Measurements from ENCODE around the gene KRT3.
"Not testable (repeated sequence)": the region's sequence is repeated elsewhere in the genome, so short reads cannot be mapped to it uniquely, and the experiment has no call there.

KRT3 gene

GRCh38 chr12:52760623-52761022 lies 35.3 kb downstream of the KRT3 start:
- DNase-seq (ENCODE audit: low read depth), result no peak

DNA sequence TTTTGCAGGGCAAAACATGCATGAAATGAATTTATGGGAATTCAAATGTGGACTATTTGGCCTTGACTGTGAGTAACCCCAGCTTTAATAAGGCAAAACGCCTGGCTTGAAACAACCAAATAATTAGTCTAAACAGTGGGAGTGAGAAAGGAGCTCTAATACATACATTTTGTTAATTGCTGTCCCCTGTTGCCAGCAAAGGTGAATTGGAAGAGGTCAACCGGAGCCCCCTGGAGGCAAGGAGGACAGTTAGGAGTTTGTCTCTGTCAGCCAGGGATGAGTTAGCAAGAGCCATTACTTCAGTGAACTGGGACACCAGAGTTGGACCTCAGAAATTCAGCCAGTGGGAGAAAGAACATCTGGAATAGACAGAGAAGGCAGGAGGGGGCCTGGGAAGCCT lies 36.2 kb downstream of the KRT3 start:
- no peak for DNase-seq (ENCODE audit: low read depth)

DNA sequence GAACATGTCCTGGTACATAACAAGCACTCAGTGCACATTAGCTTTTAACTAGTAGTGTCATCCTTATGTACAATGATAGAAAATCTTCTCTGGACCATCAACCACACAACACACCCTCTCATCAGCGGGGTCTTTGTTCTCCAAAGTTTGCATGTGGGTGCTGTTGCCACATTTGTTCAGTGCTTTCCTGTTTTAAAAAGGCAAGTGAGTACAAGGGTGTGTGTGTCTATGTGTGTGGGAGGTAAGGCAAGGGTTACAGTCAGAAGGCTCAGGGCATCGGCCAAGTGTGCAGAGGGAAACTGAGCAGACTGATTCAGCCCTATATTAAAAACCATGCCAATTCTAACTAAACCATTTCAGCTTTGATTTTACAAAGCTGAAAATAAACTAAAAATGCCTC lies 36.7 kb downstream of the KRT3 start:
- no peak for DNase-seq (ENCODE audit: low read depth)

DNA sequence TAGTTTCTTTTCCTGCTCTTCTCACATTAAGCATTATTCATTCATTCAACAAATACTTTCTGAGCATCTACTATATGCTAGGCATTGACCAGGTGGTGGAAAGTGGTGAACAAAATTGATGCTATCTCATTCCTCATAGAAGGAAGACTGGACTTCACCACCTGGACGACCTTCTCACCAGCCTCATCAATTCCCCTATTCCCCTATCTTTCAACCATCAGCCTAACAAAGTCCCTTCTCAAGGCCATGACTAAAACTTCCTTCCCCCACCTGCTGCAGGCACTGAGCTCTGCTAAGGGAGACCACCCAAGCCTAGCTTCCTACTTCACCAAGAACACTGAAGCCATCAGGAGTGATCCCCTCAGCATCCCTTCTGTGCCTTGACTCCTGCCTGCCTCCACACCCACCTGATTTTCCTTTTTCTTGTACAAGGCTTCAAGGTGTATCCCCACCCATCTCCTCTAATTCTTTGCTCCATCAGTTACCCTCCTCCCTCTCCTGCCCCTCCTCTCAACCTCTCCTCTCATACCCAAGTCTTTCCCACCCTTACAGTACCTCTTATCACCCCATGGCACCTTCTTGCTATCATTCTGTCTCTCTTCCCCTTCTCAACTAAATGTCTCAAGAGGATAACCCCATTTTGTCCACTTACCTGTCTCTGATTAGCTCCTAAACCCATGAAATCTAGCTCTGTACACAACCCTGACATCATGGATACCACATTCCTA lies 38.3 kb downstream of the KRT3 start:
- DNase-seq (ENCODE audit: low read depth), result no peak

- no peak for DNase-seq (ENCODE audit: low read depth)
Observed at GRCh38 chr12:52756281-52756960, 39.5 kb downstream of the KRT3 start.

GRCh38 chr12:52755533-52755932 lies 40.4 kb downstream of the KRT3 start:
- DNase-seq (ENCODE audit: low read depth), result no peak

DNA sequence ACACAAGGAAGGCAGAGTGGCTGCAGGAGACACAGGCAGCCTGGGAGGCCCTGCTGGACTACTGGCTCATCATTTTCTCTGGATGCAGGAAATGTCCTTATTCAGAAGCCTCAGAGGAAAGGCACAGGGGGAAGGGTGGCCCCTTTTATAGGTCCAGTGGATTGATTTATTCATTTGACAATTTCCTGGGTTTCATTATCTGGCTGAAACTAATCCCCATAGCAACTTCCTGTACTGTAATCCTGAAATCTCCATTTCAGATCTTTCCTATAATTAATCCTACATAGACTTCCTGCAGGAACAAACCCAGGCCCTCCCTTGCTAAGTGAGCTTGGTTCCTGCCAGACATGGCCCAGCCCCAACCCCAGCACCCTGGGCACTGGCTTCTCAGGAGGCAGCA lies 41.8 kb downstream of the KRT3 start:
- DNase-seq (ENCODE audit: low read depth), result no peak

- no peak for DNase-seq (ENCODE audit: low read depth)
Observed at GRCh38 chr12:52753283-52753682, 42.6 kb downstream of the KRT3 start.

GRCh38 chr12:52752516-52752915 lies 43.4 kb downstream of the KRT3 start:
- DNase-seq (ENCODE audit: low read depth), result no peak

DNA sequence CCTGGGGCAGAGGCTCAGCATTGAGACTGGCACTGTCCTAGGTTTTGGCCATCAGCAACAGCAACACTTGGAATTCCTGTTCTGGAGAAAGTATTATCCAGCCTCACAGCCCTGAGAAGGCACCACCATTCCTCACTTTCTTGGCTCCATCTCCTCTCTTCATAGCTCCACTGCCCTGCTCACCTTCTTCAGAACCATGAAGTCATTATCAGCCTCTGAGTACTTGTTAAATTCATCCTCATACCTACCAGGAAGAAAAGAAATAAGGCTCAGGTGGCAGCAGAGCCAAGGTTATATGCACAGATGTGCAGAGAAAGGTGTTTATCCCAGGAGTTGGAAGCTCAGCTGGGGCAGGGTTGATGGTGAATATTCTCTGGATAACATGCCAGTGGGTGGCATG lies 44.1 kb downstream of the KRT3 start:
- DNase-seq (ENCODE audit: low read depth), result no peak

DNA sequence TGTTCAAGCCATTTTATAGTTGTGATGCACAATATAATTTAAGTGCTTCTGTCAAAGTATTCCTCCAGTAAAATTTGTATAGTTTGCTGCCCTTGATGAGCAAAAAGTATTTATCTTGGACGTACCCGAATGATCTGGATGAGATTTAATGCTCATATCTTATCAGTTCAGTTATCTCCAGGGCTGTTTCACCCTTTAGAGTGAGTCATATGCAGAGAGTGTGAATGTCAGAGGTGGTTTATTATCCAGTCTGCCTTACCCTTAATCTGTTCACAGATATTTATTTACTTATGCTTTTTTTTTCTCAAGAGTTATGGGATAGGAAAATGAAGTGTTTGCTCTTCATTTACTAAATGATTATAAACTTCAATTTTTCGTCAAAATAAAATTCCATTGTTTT lies 45.4 kb downstream of the KRT3 start:
- not testable (repeated sequence) for DNase-seq (ENCODE audit: low read depth)

GRCh38 chr12:52749827-52750226 lies 46.1 kb downstream of the KRT3 start:
- no peak for DNase-seq (ENCODE audit: low read depth)

DNA sequence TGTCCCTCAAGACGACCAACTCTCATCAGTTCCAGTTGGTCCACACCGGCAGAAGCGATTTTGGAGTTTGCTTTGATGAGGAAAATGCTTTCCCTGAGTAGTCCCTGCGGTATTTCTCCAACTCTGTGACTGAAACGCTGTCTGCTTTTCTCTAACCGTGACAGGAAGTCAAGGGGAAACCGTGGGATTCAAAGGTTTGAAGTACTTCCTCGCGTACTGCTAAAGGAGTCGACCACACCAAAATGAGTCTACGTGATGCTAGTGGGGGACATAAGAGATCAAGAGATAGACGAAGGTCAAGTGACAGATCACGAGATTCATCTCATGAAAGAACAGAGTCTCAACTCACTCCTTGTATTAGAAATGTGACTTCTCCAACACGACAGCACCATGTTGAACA lies 47.3 kb downstream of the KRT3 start:
- no peak for DNase-seq (ENCODE audit: low read depth)

DNA sequence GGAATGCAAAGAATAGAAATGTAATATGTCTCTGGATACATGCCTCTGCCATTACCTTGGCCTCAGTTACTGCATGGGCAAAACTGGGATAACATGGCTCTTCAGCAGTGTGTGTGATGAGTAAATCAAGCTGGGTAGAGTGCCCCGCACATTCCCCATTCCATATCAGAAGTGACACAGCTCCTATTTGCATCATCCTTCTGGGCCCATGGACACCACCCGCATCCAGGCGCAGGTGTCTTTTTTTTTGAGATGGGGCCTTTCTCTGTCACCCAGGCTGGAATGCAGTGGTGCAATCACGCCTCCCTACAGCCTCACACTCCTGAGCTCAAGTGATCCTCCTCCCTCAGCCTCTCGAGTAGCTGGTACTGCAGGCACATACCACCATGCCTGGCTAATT lies 50.4 kb downstream of the KRT3 start:
- DNase-seq (ENCODE audit: low read depth), result no peak

DNA sequence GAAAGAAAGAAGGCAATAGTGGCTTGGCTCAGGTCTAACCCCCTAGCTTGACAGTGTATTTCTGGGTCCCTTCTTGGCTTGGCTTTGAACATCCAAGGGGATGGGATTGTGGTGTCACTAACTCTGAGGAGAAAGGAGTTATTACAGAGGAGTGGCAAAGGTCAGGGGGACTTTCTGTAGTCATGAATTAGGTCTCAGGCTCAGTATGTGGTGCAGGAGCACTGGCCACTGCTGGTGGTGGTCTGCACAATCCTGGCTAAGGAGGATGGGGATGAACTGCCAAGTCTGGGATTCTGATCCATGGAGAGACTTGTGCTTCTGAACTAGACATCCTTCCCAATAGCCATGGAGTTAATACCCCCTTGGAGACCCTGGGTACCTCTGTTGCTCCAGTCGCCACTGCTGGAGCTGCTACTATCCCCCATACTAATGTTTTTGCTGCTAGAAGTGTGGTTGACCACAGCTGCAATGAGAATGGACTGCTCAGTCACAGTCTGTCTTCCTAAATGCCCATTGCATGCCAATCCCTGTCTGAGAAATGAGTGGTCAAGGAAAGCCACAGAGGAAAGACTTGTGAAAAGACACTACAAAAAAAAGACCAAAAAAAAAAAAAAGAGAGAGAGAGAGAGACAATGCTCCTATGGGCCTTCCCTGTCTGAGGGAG lies 51.3 kb downstream of the KRT3 start:
- no peak for DNase-seq (ENCODE audit: low read depth)

- no peak for DNase-seq (ENCODE audit: low read depth)
Observed at GRCh38 chr12:52742822-52743457, 53.0 kb downstream of the KRT3 start.

- no peak for DNase-seq (ENCODE audit: low read depth)
Observed at GRCh38 chr12:52742196-52742580, 53.7 kb downstream of the KRT3 start.

DNA sequence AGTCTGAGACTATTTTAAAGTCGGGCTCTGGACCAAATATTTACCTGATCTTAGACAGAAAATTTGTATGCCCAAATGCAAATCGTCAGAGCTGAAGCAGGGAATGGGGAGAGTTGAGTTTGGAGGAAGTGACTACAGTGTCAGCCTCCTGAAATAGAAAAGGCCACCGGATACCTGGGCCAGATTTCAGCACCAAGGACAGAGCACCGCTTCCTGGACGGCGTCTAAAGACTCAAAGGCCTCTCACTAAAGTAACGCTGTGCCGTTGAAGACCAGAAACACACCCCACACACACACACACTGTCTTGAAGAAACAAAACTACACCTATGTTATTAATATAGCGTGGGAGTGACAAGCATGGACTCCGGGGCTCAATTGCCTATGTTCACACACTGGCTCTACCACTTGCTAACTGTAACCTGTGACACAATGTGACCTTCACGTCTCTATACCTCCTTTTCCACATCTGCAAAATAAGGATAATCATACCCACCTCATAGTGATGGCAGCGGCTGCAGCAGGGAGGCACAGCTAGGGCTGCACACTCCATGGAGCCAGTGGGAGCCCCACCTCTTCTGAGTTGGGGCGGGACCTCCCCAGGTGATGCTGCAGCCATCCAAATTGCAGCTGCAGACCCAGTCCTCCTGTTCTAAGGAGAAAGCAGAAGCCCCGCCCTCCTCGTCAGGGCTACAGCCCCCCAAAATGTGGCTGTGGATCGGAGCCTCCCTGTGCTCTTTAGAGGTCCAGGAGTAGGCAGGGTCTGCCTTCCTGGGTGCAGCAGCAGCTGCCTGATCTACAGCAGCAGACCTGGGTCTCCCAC lies 54.3 kb downstream of the KRT3 start:
- DNase-seq (ENCODE audit: low read depth), result no peak

- no peak for DNase-seq (ENCODE audit: low read depth)
Observed at GRCh38 chr12:52740584-52740983, 55.3 kb downstream of the KRT3 start.

DNA sequence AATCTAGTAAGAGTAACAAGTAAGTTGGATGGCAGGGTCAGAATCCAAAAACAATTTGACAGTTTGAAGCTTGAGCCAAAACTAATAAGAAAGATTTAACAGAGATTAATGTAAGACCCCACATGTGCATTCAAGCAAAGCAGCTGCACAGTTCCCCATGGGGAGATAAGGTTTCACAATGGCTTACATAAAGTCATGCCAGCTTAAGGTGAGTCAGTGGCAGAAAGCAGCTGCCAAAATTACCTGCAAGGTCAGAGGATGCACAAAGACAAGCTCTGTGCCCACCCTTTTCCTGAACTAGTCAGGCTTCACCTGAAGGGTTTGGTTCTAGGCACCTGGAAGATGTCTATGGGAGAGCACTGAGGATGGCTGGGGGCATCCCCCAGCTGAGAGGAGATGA lies 56.0 kb downstream of the KRT3 start:
- no peak for DNase-seq (ENCODE audit: low read depth)

All from fibroblast of the conjunctiva (primary cell).